Activated CD8-positive, alpha-beta memory T cell treated with anti-CD3 and anti-CD28 coated beads for 1 hour (primary cell): ENCODE results near the gene TMEM218.
"Not testable (repeated sequence)": the region's sequence is repeated elsewhere in the genome, so short reads cannot be mapped to it uniquely, and the experiment has no call there.

Experiments
- DNase-seq, 2 donors: peaks; one replicate each; pipeline ENCODE4 v3.0.0-alpha.2; 2020; ENCODE audit warnings: low read depth in 1 of 2; ENCODE audit errors: extremely low read depth in 1 of 2

Gene TMEM218

GRCh38 chr11:125091247-125091876, 20.1 kb downstream of the TMEM218 start:
- no peak for DNase-seq

- DNase-seq: no peak
Measured at GRCh38 chr11:125090816-125091215, 20.6 kb downstream of the TMEM218 start.

- not testable (repeated sequence) for DNase-seq
Measured at GRCh38 chr11:125090151-125090550, 21.3 kb downstream of the TMEM218 start.

- not testable (repeated sequence) for DNase-seq
Measured at GRCh38 chr11:125089481-125089880, 21.9 kb downstream of the TMEM218 start.

- DNase-seq: no peak
Measured at GRCh38 chr11:125088576-125089455, 22.6 kb downstream of the TMEM218 start.

GRCh38 chr11:125088123-125088522, 23.3 kb downstream of the TMEM218 start:
- no peak for DNase-seq

- no peak for DNase-seq
Measured at GRCh38 chr11:125086633-125087296, 24.7 kb downstream of the TMEM218 start.

GRCh38 chr11:125085301-125086081, 25.9 kb downstream of the TMEM218 start:
- DNase-seq: no peak

- DNase-seq: no peak
Measured at GRCh38 chr11:125084761-125085231, 26.6 kb downstream of the TMEM218 start.

- no peak for DNase-seq
Measured at GRCh38 chr11:125084057-125084416, 27.4 kb downstream of the TMEM218 start.

GRCh38 chr11:125083312-125084056, 27.9 kb downstream of the TMEM218 start:
- DNase-seq: no peak

GRCh38 chr11:125082611-125083311, 28.7 kb downstream of the TMEM218 start:
- no peak for DNase-seq

GRCh38 chr11:125082040-125082439, 29.4 kb downstream of the TMEM218 start:
- no peak for DNase-seq

- no peak for DNase-seq
Measured at GRCh38 chr11:125081098-125081798, 30.2 kb downstream of the TMEM218 start.

- DNase-seq: no peak
Measured at GRCh38 chr11:125080531-125080911, 30.9 kb downstream of the TMEM218 start.

- no peak for DNase-seq
Measured at GRCh38 chr11:125079878-125080530, 31.4 kb downstream of the TMEM218 start.

- no peak for DNase-seq
Measured at GRCh38 chr11:125079151-125079877, 32.1 kb downstream of the TMEM218 start.
